Activated B cell treated with CpG ODN at 0.5 μM for 24 hours (primary cell): ENCODE measurements around the gene EBLN1. TPM values are rescaled to one million over a fixed set of nuclear protein-coding genes. Genes with fewer than 3 reads are reported as not detected.

Source experiments
- ATAC-seq: fragments of 200-7000 bp; cut with Tn5 transposase; one replicate; pipeline ENCODE4 v1.10.0; 2021; ENCODE audit warnings: low read depth, mild to moderate bottlenecking, moderate library complexity
- CTCF ChIA-PET: fragments of 350-600 bp; sonication (Branson Sonifier 250); formaldehyde crosslinking; loops from one replicate; lab custom pipeline; 2021; ENCODE audit warnings: antibody characterized with exemption; lab: Charles Lee
- POLR2A ChIA-PET: fragments of 350-600 bp; sonication (Branson Sonifier 250); formaldehyde crosslinking; loops from one replicate; lab custom pipeline; 2021; ENCODE audit warnings: antibody characterized with exemption; lab: Charles Lee
- DNase-seq: peaks from one replicate; pipeline ENCODE4 v3.0.0; 2022
- H3K27ac Mint-ChIP-seq: one replicate; pipeline ENCODE4 v1.8.0; 2020; ENCODE audit warnings: mixed read lengths
- H3K27me3 Mint-ChIP-seq: one replicate; pipeline ENCODE4 v1.8.0; 2021; ENCODE audit warnings: mixed read lengths
- H3K36me3 Mint-ChIP-seq: one replicate; pipeline ENCODE4 v1.8.0; 2021; ENCODE audit warnings: low read depth, mixed read lengths
- H3K4me1 Mint-ChIP-seq: one replicate; pipeline ENCODE4 v1.8.0; 2021; ENCODE audit warnings: mixed read lengths
- H3K4me3 Mint-ChIP-seq: one replicate; pipeline ENCODE4 v1.8.0; 2020; ENCODE audit warnings: mild to moderate bottlenecking, mixed read lengths
- H3K9me3 Mint-ChIP-seq: one replicate; pipeline ENCODE4 v1.8.0; 2020; ENCODE audit warnings: mixed read lengths
- CTCF ChIP-seq: fragments of 200-600 bp; IDR thresholded peaks from one replicate; pipeline ENCODE4 v1.8.0; 2022; ENCODE audit warnings: antibody characterized with exemption, mild to moderate bottlenecking
- intact Hi-C: fragments of 100-400 bp; cut with micrococcal nuclease; formaldehyde crosslinking; loops from one replicate; pipeline ENCODE4 v1.15.1; 2024
- total RNA-seq: library from RNA; stranded (reverse); gene quantifications from 2 replicates; pipeline ENCODE4 v1.2.3, GENCODE V29; 2022

The EBLN1 gene
- total RNA-seq, 1 donor from 2014 or later, result not detected

DNA sequence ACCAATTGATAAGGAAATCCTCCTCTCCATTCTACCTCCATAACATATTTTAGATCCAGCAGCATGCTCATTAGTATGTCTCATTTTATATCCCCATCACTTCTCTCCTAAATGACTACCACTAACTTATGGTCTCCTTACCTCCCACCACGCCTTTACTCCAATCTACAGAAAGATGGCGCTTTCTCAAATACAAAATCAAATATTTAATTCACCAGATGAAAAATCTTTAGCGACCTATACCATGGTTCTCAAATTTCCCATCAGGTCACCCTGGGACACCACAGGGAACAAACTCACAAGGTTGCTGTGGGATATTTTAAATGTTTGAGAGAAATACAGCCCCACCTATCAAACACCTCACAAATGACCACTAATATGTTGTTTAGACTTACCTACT, 27.0 kb upstream of the EBLN1 start:
- Mint-ChIP-seq H3K27me3 (peaks cover 2% of the 10 kb centered on the region), H3K27ac (no peak overlapping the region), H3K9me3 (no peaks in the 10 kb centered on the region), H3K4me3 (no peak overlapping the region), H3K36me3 (peaks cover 4% of the 10 kb centered on the region), H3K4me1 (peaks cover 11% of the 10 kb centered on the region)
- POLR2A ChIA-PET, result interaction anchor here (1.1 kb wide), 1 partner anchor 78 kb away, joined by 4 read pairs; no protein-coding TSS in a partner anchor
- DNase-seq (no peak), ATAC-seq (no peak)
- CTCF ChIA-PET, result no interaction called here
- no peak for TF ChIP-seq CTCF
- intact Hi-C loops, result no loop called here

DNA sequence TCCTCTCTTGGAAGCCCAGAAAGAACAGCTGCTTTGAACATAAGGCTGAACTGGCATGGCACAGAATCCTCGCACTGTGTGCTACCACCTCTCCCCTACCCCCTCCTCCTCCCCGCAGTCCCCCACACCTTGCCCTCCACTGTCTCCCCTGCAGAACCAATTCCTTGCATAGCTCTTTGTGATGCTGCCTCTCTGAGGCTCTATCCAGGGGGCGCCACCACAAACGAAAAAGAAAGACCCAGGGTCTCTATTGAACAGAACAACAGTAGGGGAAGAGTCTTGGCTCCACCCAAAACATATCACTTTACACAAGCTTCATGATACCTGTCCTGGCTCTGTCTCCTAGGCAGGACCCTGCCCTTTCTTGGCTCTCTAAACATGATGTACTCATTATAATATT, 26.2 kb upstream of the EBLN1 start:
- H3K9me3 Mint-ChIP-seq, result no peaks in the 10 kb centered on the region
- H3K4me3 Mint-ChIP-seq, result no peak overlapping the region
- POLR2A ChIA-PET, result interaction anchor here (1.0 kb wide), 1 partner anchor 193 kb away, joined by 4 read pairs; no protein-coding TSS in a partner anchor
- CTCF ChIA-PET, result interaction anchor here (1.1 kb wide), 1 partner anchor 13 kb away, joined by 5 read pairs; no protein-coding TSS in a partner anchor
- intact Hi-C loops, result no loop called here
- H3K27ac Mint-ChIP-seq, result no peak overlapping the region
- DNase-seq (no peak), ATAC-seq (no peak)
- H3K36me3 Mint-ChIP-seq, result peaks cover 4% of the 10 kb centered on the region
- peaks cover 11% of the 10 kb centered on the region for H3K4me1 Mint-ChIP-seq
- H3K27me3 Mint-ChIP-seq, result peaks cover 2% of the 10 kb centered on the region
- no peak for TF ChIP-seq CTCF

DNA sequence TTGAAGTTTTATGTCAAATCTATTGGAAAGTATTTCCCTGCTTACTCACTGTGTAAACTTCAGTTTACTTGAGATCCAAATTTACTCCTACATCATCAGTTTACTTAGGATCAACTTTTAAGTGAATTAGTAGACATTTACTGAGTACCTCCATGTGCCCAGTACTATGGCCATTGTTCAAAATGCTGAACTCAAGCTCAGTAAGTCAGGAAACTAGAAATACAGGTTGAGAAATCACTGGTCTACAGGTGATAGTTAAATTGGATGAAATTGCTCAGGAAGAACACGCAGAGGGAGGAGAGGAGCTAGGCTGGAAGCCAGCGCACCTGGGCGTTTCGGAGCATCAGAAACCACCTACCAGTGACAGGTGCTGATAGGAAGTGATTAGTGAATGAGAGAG, 25.5 kb upstream of the EBLN1 start:
- ChIA-PET POLR2A (interaction anchor here (1.0 kb wide), 2 partner anchors 14 to 193 kb away, joined by 4 read pairs; no protein-coding TSS in a partner anchor), CTCF (interaction anchor here (1.1 kb wide), 1 partner anchor 12 kb away, joined by 5 read pairs; no protein-coding TSS in a partner anchor)
- peaks cover 4% of the 10 kb centered on the region for H3K36me3 Mint-ChIP-seq
- DNase-seq, result no peak
- no peaks in the 10 kb centered on the region for H3K9me3 Mint-ChIP-seq
- H3K27ac Mint-ChIP-seq, result no peak overlapping the region
- intact Hi-C loops, result no loop called here
- H3K4me1 Mint-ChIP-seq, result peaks cover 11% of the 10 kb centered on the region
- TF ChIP-seq CTCF, result no peak
- no peak overlapping the region for H3K4me3 Mint-ChIP-seq
- H3K27me3 Mint-ChIP-seq, result peaks cover 2% of the 10 kb centered on the region
- ATAC-seq, result no peak

DNA sequence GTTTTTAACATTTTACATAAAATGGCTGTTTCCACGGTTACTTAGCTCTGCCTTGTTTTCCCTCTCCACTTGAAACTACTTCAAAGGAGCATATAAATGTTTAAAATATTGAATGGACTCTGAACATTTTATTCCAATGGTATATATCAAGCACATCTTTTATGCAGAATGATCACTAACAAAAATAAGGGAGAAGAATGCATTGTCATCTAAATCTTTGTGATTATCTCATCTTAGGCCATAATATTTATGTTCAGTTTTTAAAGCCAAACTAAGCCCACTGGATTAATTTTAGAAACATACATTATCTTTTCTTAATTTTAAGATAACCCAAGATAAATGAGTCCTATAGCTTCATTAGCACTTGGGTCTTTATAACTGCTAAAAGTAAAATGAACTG, 13.4 kb upstream of the EBLN1 start:
- no peaks in the 10 kb centered on the region for H3K9me3 Mint-ChIP-seq
- H3K27me3 Mint-ChIP-seq, result peaks cover 6% of the 10 kb centered on the region
- no peak overlapping the region for H3K4me3 Mint-ChIP-seq
- no peak for ATAC-seq
- H3K4me1 Mint-ChIP-seq, result peaks cover 15% of the 10 kb centered on the region
- H3K27ac Mint-ChIP-seq, result no peak overlapping the region
- POLR2A ChIA-PET, result interaction anchor here (1.7 to 4.5 kb wide), 4 partner anchors 22 to 206 kb away, joined by 9 to 86 read pairs (median 50); partner anchors contain the start of gene COMMD3
- peaks cover 7% of the 10 kb centered on the region for H3K36me3 Mint-ChIP-seq
- CTCF ChIA-PET, result interaction anchor here (0.9 to 1.1 kb wide), 2 partner anchors 13 to 237 kb away, joined by 3 to 5 read pairs; no protein-coding TSS in a partner anchor
- intact Hi-C loops, result no loop called here
- TF ChIP-seq CTCF, result no peak
- no peak for DNase-seq

- Mint-ChIP-seq H3K9me3 (no peaks in the 10 kb centered on the region), H3K36me3 (peaks cover 7% of the 10 kb centered on the region), H3K4me3 (peak overlapping the region; percentile 88), H3K27ac (peak overlapping the region; percentile 96), H3K27me3 (peaks cover 6% of the 10 kb centered on the region), H3K4me1 (peaks cover 15% of the 10 kb centered on the region)
- ChIA-PET POLR2A (interaction anchor here (0.6 to 4.5 kb wide), 10 partner anchors 9 to 1221 kb away, joined by 3 to 86 read pairs (median 11); partner anchors contain the start of genes BMI1 and COMMD3), CTCF (interaction anchor here (0.9 to 2.0 kb wide), 4 partner anchors 14 to 236 kb away, joined by 3 to 9 read pairs (median 4); partner anchors contain the start of gene DNAJC1)
- ATAC-seq (peak; percentile 31), DNase-seq (no peak)
- intact Hi-C loops, result loop anchor here (1.0 kb wide), 1 partner anchor 17 kb away; no protein-coding TSS in a partner anchor
- TF ChIP-seq CTCF, result no peak
These were observed 12.5 kb upstream of the EBLN1 start for GRCh38 chr10:22230158-22230833.
